Fibroblast of lung (primary cell): Measurements from ENCODE around the gene SYMPK. TPM values are rescaled to one million over a fixed set of nuclear protein-coding genes. Genes with fewer than 3 reads are reported as not detected.

Experiments
- DNase-seq, 2 donors: peaks; one replicate each; pipeline versions ENCODE4 v3.0.0 to v3.0.0-alpha.2; 2010; ENCODE audit warnings: low read depth in 2 of 2
- H2AFZ ChIP-seq: 2 replicates; pipeline ENCODE4 v1.5.1; 2012; ENCODE audit warnings: low read length, control low read depth, inconsistent platforms
- H3K27ac ChIP-seq: 2 replicates; pipeline ENCODE4 v1.5.1; 2011; ENCODE audit warnings: low read length, control low read depth; ENCODE audit not compliant: insufficient read depth
- H3K27me3 ChIP-seq: 2 replicates; pipeline ENCODE4 v1.5.1; 2011; ENCODE audit warnings: mild to moderate bottlenecking, low read length; ENCODE audit not compliant: control insufficient read depth, insufficient read depth
- H3K36me3 ChIP-seq: 2 replicates; pipeline ENCODE4 v1.5.1; 2011; ENCODE audit warnings: low read length; ENCODE audit not compliant: control insufficient read depth, insufficient read depth
- H3K4me1 ChIP-seq: 2 replicates; pipeline ENCODE4 v1.5.1; 2011; ENCODE audit warnings: low read length; ENCODE audit not compliant: control insufficient read depth, insufficient read depth; ENCODE audit errors: extremely low read depth
- H3K4me2 ChIP-seq: 2 replicates; pipeline ENCODE4 v1.5.1; 2011; ENCODE audit warnings: low read length, control low read depth; ENCODE audit not compliant: insufficient read depth; ENCODE audit errors: extremely low read depth
- H3K4me3 ChIP-seq, 4 experiments: fragments of 200-600 bp in 1 of 4; sonication (generic) in 1 of 4; replicated peaks in 1 of 4; 2 replicates each; pipeline ENCODE4 v1.5.1; 2011 to 2016; ENCODE audit warnings: low read length in 4 of 4, low read depth in 3 of 4, mild to moderate bottlenecking in 3 of 4, control low read depth in 2 of 4, inconsistent platforms in 1 of 4, mixed read lengths in 1 of 4; ENCODE audit not compliant: insufficient read depth in 1 of 4; ENCODE audit errors: control extremely low read depth in 1 of 4
- H3K79me2 ChIP-seq: 2 replicates; pipeline ENCODE4 v1.5.1; 2012; ENCODE audit warnings: mild to moderate bottlenecking, low read length, inconsistent platforms; ENCODE audit not compliant: control insufficient read depth, insufficient read depth
- H3K9ac ChIP-seq: 2 replicates; pipeline ENCODE4 v1.5.1; 2011; ENCODE audit warnings: mild to moderate bottlenecking, low read length, control low read depth; ENCODE audit not compliant: insufficient read depth
- H3K9me3 ChIP-seq: 2 replicates; pipeline ENCODE4 v1.5.1; 2012; ENCODE audit warnings: low read depth, low read length; ENCODE audit not compliant: control insufficient read depth, insufficient read depth
- H4K20me1 ChIP-seq: 2 replicates; pipeline ENCODE4 v1.5.1; 2011; ENCODE audit warnings: low read length; ENCODE audit not compliant: control insufficient read depth, insufficient read depth; ENCODE audit errors: extremely low read depth
- EZH2 ChIP-seq: IDR thresholded peaks from 2 replicates; pipeline ENCODE4 v1.5.1; 2012; ENCODE audit warnings: low read length, control low read depth, mild to moderate bottlenecking; ENCODE audit errors: missing control alignments
- polyA plus RNA-seq, 2 donors: library from polyadenylated mRNA; depleted of rRNA in 1 of 2; stranded (reverse) in 1 of 2; unstranded in 1 of 2; fragments of >200 nt; gene quantifications; 2 replicates each; pipeline ENCODE4 v1.2.1, GENCODE V29; 2011 to 2012; ENCODE audit warnings: missing spikeins in 1 of 2
- total RNA-seq: library from RNA; depleted of rRNA; stranded (reverse); fragments of >200 nt; gene quantifications from 2 replicates; pipeline ENCODE4 v1.2.1, GENCODE V29; 2014
- TF ChIP-seq, protein P1 (sequence below), 2 donors: IDR thresholded peaks in 1 of 2; conservative IDR thresholded peaks in 1 of 2; 1 replicate in 1 of 2; 2 replicates in 1 of 2; pipeline ENCODE4 v1.5.1; 2011 to 2012; ENCODE audit warnings: low read length in 2 of 2, control low read depth in 1 of 2, inconsistent platforms in 1 of 2, low read depth in 1 of 2, mild to moderate bottlenecking in 1 of 2

SYMPK gene
- total and polyA plus RNA-seq, 2 donors (not counting 1 experiment from before 2014, with no cell fraction given) = 32.2 to 48.2 TPM

DNA sequence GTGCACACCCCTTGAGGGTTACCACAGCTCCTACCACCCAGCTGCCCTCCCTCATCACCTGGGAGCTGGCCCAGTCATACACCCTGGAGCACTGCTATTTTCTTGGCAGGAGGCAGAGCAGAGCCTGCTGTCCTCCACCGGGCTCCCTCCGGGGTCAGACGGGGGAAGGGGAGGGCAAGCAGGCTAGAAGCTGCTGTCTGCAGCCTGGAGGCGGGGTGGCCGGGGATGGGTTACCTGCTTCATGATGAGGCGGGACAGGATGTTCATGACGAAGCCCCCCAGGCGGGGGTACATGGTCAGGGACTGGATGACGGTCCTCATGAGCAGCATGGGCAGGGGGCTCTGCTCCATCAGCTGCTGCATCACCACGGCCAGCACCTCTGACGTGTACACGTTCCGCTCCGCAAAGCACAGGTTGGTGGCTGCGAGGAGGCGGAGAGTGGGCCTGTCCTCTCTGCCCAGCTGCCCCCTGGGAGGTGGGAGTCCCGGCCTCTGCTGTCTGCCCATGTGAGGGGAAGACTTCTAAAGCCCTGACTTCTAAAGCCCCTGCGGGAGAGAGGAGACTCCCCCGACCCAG is 45.1 kb downstream of the SYMPK start:
- H3K27me3 ChIP-seq = no peaks in the 10 kb centered on the region
- H4K20me1 ChIP-seq = no peaks in the 10 kb centered on the region
- H3K4me2 ChIP-seq = no peak overlapping the region
- DNase-seq = no peak
- TF ChIP-seq EZH2 = no peak
- TF ChIP-seq, protein P1, sequence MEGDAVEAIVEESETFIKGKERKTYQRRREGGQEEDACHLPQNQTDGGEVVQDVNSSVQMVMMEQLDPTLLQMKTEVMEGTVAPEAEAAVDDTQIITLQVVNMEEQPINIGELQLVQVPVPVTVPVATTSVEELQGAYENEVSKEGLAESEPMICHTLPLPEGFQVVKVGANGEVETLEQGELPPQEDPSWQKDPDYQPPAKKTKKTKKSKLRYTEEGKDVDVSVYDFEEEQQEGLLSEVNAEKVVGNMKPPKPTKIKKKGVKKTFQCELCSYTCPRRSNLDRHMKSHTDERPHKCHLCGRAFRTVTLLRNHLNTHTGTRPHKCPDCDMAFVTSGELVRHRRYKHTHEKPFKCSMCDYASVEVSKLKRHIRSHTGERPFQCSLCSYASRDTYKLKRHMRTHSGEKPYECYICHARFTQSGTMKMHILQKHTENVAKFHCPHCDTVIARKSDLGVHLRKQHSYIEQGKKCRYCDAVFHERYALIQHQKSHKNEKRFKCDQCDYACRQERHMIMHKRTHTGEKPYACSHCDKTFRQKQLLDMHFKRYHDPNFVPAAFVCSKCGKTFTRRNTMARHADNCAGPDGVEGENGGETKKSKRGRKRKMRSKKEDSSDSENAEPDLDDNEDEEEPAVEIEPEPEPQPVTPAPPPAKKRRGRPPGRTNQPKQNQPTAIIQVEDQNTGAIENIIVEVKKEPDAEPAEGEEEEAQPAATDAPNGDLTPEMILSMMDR (conservative IDR thresholded peaks at IDR 0.05 in 1 of 2, IDR thresholded peaks at IDR 0.05 in 1 of 2; ENCODE audit: low read depth in 1 of 2, low read length in 2 of 2) = no peak
- H3K9ac ChIP-seq = no peak overlapping the region
- H2AFZ ChIP-seq = no peak overlapping the region
- H3K79me2 ChIP-seq = no peaks in the 10 kb centered on the region
- no peak overlapping the region for H3K27ac ChIP-seq
- peaks cover 2% of the 10 kb centered on the region for H3K4me1 ChIP-seq
- no peaks in the 10 kb centered on the region for H3K9me3 ChIP-seq
- no peak overlapping the region for H3K4me3 ChIP-seq
- peaks cover 15% of the 10 kb centered on the region for H3K36me3 ChIP-seq

DNA sequence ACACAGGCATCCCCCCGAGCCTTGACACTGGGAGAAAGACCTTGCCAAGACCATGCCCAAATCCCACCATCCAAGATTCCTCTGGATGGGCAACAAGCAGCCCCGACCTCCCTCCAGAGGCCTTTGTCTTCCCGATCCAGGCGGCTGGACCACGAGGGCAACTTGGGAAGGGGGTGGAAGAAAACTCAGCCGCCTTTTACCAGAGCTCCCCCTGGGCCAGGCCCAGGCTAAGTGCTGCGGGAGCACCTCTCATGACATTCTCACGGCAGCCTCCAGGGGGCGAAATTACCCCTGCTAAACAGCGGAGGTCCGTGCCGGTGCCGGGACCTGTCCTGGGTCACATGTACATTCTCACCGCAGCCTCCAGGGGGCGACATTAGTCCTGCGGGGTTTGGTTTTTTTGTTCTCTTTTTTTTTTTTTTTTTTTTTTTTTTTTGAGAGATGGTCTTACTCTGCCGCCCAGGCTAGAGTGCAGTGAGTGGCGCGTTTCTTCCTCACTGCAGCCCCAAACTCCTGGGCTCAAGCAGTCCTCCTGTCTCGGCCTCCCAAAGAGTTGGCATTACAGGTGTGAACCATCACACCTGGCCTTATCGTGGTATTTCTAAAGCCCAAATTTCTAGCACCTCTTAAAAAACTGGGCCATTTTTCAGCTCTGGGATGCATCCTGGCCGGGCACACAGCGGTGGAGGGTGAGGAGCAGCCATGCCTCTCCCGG is 45.8 kb downstream of the SYMPK start:
- no peak overlapping the region for H3K4me2 ChIP-seq
- no peaks in the 10 kb centered on the region for H4K20me1 ChIP-seq
- no peaks in the 10 kb centered on the region for H3K27me3 ChIP-seq
- no peak for TF ChIP-seq EZH2
- TF ChIP-seq, protein P1 (conservative IDR thresholded peaks at IDR 0.05 in 1 of 2, IDR thresholded peaks at IDR 0.05 in 1 of 2; ENCODE audit: low read depth in 1 of 2, low read length in 2 of 2) = peak; percentile 94 to 97
- no peak overlapping the region for H3K4me3 ChIP-seq
- peaks cover 15% of the 10 kb centered on the region for H3K36me3 ChIP-seq
- peak; percentile 83 to 94 for DNase-seq
- H3K9me3 ChIP-seq = no peaks in the 10 kb centered on the region
- no peak overlapping the region for H3K9ac ChIP-seq
- H3K79me2 ChIP-seq = no peaks in the 10 kb centered on the region
- no peak overlapping the region for H2AFZ ChIP-seq
- peaks cover 2% of the 10 kb centered on the region for H3K4me1 ChIP-seq
- no peak overlapping the region for H3K27ac ChIP-seq

DNA sequence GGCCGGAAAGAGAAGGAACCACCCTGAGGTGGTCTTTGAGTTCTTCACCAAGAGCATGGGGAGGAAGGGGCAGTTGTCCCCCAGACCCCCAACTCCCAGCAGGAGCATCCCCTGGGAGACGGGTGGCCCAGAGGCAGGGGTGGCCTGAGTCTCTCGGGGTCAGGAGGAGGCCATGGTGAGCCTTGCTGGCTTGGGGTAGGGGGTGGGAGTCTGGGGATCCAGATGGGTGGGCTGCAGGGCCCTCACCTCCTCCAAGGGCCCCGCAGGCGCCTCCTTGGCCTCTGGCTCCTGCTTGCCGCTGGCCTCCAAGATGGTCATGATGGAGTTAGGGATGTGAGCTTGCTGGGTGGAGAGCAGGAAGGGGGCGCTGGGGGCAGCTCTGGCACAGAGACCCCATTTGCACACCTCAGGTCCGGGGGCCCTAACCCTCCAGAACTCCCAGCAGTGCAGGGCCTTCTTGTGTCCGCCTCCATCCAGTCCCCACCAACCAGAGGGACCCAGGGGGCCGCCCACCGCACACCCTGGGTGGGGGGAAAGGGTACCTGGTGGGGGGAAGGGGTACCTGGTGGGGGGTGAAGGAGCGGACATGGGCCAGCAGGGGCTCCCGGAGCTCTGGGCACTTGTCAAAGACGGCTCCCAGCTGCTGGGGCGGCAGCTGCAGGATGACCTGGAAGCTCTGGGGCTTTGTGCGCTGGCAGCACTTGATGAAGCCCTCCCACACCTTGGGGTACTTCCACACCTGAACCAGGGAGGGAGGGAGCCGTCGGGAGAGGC is 46.5 kb downstream of the SYMPK start:
- Histone ChIP-seq H3K4me2 (no peak overlapping the region), H3K9me3 (no peaks in the 10 kb centered on the region), H3K9ac (no peak overlapping the region), H4K20me1 (no peaks in the 10 kb centered on the region), H2AFZ (no peak overlapping the region), H3K27ac (no peak overlapping the region), H3K4me1 (peaks cover 2% of the 10 kb centered on the region), H3K79me2 (no peaks in the 10 kb centered on the region), H3K36me3 (peaks cover 13% of the 10 kb centered on the region), H3K4me3 (no peak overlapping the region), H3K27me3 (no peaks in the 10 kb centered on the region)
- TF ChIP-seq EZH2 = no peak
- TF ChIP-seq, protein P1 (conservative IDR thresholded peaks at IDR 0.05 in 1 of 2, IDR thresholded peaks at IDR 0.05 in 1 of 2; ENCODE audit: low read depth in 1 of 2, low read length in 2 of 2) = no peak
- DNase-seq = no peak
